CD4-positive, alpha-beta T cell treated with Interleukin-15 for 1 hour (primary cell): ENCODE measurements around the gene UBR3.

Experiments used
- DNase-seq: peaks from one replicate; pipeline ENCODE4 v3.0.0-alpha.2; 2020

UBR3 gene

GRCh38 chr2:170063456-170064235, 236.4 kb downstream of the UBR3 start:
- no peak for DNase-seq

- DNase-seq = no peak
Measured at GRCh38 chr2:170070778-170071177, 243.5 kb downstream of the UBR3 start.

- DNase-seq = no peak
Measured at GRCh38 chr2:170073288-170073687, 246.0 kb downstream of the UBR3 start.

GRCh38 chr2:170076189-170076588, 248.9 kb downstream of the UBR3 start:
- no peak for DNase-seq

- DNase-seq = no peak
Measured at GRCh38 chr2:170077830-170078569, 250.7 kb downstream of the UBR3 start.

- no peak for DNase-seq
Measured at GRCh38 chr2:170084820-170085491, 257.7 kb downstream of the UBR3 start.

- DNase-seq = no peak
Measured at GRCh38 chr2:170086117-170086688, 258.9 kb downstream of the UBR3 start.

GRCh38 chr2:170086751-170087412, 259.6 kb downstream of the UBR3 start:
- no peak for DNase-seq

GRCh38 chr2:170087413-170087793, 260.1 kb downstream of the UBR3 start:
- no peak for DNase-seq

- no peak for DNase-seq
Measured at GRCh38 chr2:170088776-170089175, 261.5 kb downstream of the UBR3 start.

GRCh38 chr2:170090229-170090628, 263.0 kb downstream of the UBR3 start:
- no peak for DNase-seq

- no peak for DNase-seq
Measured at GRCh38 chr2:170091436-170091835, 264.2 kb downstream of the UBR3 start.

GRCh38 chr2:170092436-170093060, 265.3 kb downstream of the UBR3 start:
- no peak for DNase-seq

GRCh38 chr2:170095380-170095779, 268.1 kb downstream of the UBR3 start:
- DNase-seq = no peak

GRCh38 chr2:170098626-170099312, 271.5 kb downstream of the UBR3 start:
- no peak for DNase-seq

GRCh38 chr2:170101789-170102188, 274.5 kb downstream of the UBR3 start:
- no peak for DNase-seq

- no peak for DNase-seq
Measured at GRCh38 chr2:170106102-170106840, 279.0 kb downstream of the UBR3 start.

GRCh38 chr2:170113168-170113894, 286.1 kb downstream of the UBR3 start:
- DNase-seq = no peak

GRCh38 chr2:170115501-170116229, 288.4 kb downstream of the UBR3 start:
- DNase-seq = no peak

GRCh38 chr2:170118641-170119040, 291.4 kb downstream of the UBR3 start:
- DNase-seq = no peak
